ENCODE data around the gene RYR2.

Gene RYR2

DNA sequence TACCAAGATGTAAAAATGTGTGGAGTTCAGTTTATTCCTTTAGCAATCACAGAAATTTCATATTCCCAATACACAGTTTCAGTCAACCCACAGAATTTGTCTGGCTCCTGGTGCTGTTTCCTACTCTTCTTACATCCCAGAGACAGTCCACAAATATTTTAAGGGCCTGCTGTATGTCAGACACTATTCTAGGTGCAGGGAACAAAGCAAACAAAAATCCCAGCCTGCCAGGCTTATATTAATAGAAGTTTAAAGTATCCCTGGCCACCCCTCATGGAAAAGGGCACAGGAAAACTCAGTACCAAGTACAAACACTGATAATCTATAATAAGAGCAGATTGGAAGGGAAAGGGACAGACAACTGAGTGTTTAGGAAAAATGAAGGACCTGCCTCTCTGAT is 653.9 kb downstream of the RYR2 start:
- no peak overlapping the region for H3K9ac ChIP-seq (ENCODE audit: low read depth, low read length)
- H3K4me3 ChIP-seq (ENCODE audit: low read depth, low read length), result no peak overlapping the region
- no peaks in the 10 kb centered on the region for H3K9me3 ChIP-seq (ENCODE audit: control insufficient read depth, insufficient read depth, low read length)
- H3K36me3 ChIP-seq (ENCODE audit: control insufficient read depth, insufficient read depth, low read length), result no peaks in the 10 kb centered on the region
- no peaks in the 10 kb centered on the region for H3K27me3 ChIP-seq (ENCODE audit: control insufficient read depth, insufficient read depth, low read length)
- H3K4me1 ChIP-seq (ENCODE audit: control insufficient read depth, insufficient read depth, low read length), result no peaks in the 10 kb centered on the region

DNA sequence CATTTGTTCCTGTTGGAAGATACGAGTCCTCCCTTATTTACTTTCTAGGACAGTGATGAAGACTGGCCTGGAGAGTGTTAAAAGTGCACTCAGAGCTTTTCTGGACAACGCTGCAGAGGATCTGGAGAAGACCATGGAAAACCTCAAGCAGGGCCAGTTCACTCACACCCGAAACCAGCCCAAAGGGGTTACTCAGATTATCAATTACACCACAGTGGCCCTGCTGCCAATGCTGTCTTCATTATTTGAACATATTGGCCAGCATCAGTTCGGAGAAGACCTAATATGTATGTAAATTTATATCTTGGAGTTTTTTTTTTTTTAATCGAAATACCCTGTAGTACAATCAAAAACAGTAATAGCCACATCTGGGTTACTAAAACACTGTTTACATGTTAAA is 658.2 kb downstream of the RYR2 start:
- Histone ChIP-seq H3K9ac (ENCODE audit: low read depth, low read length) (no peak overlapping the region), H3K4me3 (ENCODE audit: low read depth, low read length) (no peak overlapping the region), H3K4me1 (ENCODE audit: control insufficient read depth, insufficient read depth, low read length) (no peaks in the 10 kb centered on the region), H3K36me3 (ENCODE audit: control insufficient read depth, insufficient read depth, low read length) (no peaks in the 10 kb centered on the region), H3K9me3 (ENCODE audit: control insufficient read depth, insufficient read depth, low read length) (no peaks in the 10 kb centered on the region), H3K27me3 (ENCODE audit: control insufficient read depth, insufficient read depth, low read length) (no peaks in the 10 kb centered on the region)

DNA sequence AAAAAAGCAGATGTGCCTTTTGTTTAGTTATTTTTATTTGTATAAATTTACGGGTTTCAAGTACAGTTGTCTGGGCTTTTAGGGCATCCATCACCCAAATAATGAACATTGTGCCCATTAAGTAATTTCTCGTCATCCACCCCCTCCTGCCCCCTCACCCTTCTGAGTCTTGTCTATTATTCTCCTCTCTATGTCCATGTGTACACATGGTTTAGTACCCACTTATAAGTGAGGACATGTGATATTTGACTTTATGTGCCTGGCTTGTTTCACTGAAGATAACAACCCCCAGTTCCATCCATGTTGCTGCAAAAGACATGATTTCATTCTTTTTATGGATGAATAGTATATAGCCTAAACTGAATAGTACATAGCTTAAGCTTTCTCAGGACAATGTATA is 659.5 kb downstream of the RYR2 start:
- no peaks in the 10 kb centered on the region for H3K9me3 ChIP-seq (ENCODE audit: control insufficient read depth, insufficient read depth, low read length)
- no peak overlapping the region for H3K4me3 ChIP-seq (ENCODE audit: low read depth, low read length)
- H3K9ac ChIP-seq (ENCODE audit: low read depth, low read length), result no peak overlapping the region
- H3K4me1 ChIP-seq (ENCODE audit: control insufficient read depth, insufficient read depth, low read length), result no peaks in the 10 kb centered on the region
- H3K36me3 ChIP-seq (ENCODE audit: control insufficient read depth, insufficient read depth, low read length), result no peaks in the 10 kb centered on the region
- no peaks in the 10 kb centered on the region for H3K27me3 ChIP-seq (ENCODE audit: control insufficient read depth, insufficient read depth, low read length)

DNA sequence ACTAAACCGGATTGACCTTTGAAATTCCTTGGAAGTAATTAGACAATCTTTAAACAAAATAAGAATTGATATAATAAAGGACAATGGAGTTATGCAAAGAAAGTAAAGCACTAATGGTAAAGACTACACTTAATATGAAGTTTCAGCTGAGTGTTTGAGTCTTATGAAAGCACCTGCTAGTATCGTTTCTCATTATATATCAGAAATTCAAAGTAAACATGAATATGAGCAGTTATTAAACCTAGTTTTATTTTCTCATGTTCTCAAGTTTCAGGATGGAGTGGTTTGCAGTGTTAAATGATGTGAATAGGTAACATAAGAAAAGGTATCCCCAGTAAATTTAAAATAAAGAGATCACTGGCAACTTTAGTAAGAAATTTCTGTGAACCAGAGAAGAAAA is 660.2 kb downstream of the RYR2 start:
- H3K4me3 ChIP-seq (ENCODE audit: low read depth, low read length), result no peak overlapping the region

DNA sequence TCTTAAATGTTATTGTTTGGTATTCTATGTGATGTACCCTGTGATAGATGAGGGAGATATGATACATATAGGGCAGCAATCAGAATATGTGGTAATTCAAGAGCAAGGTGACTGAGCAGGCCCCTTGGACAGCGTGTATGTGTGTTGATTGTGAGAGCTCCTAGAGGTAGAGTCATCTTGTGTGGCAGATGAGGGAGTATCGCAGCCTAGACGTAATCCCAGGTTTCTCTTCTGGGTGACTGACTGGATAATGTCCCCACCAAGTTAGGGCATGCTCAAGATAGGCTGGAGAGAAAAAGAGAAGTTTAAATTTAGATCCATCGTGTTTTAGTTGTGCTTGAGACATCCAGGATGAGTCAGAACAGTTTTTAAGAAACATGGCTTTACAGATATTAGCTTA is 663.5 kb downstream of the RYR2 start:
- H3K27me3 ChIP-seq (ENCODE audit: control insufficient read depth, insufficient read depth, low read length), result no peaks in the 10 kb centered on the region
- H3K4me3 ChIP-seq (ENCODE audit: low read depth, low read length), result no peak overlapping the region
- H3K9ac ChIP-seq (ENCODE audit: low read depth, low read length), result no peak overlapping the region
- no peaks in the 10 kb centered on the region for H3K4me1 ChIP-seq (ENCODE audit: control insufficient read depth, insufficient read depth, low read length)
- no peaks in the 10 kb centered on the region for H3K36me3 ChIP-seq (ENCODE audit: control insufficient read depth, insufficient read depth, low read length)
- no peaks in the 10 kb centered on the region for H3K9me3 ChIP-seq (ENCODE audit: control insufficient read depth, insufficient read depth, low read length)

More for the DNA sequence above, 660.2 kb downstream of the RYR2 start:
- Histone ChIP-seq H3K4me1 (ENCODE audit: control insufficient read depth, insufficient read depth, low read length) (no peaks in the 10 kb centered on the region), H3K9me3 (ENCODE audit: control insufficient read depth, insufficient read depth, low read length) (no peaks in the 10 kb centered on the region), H3K27me3 (ENCODE audit: control insufficient read depth, insufficient read depth, low read length) (no peaks in the 10 kb centered on the region), H3K36me3 (ENCODE audit: control insufficient read depth, insufficient read depth, low read length) (no peaks in the 10 kb centered on the region), H3K9ac (ENCODE audit: low read depth, low read length) (no peak overlapping the region)

DNA sequence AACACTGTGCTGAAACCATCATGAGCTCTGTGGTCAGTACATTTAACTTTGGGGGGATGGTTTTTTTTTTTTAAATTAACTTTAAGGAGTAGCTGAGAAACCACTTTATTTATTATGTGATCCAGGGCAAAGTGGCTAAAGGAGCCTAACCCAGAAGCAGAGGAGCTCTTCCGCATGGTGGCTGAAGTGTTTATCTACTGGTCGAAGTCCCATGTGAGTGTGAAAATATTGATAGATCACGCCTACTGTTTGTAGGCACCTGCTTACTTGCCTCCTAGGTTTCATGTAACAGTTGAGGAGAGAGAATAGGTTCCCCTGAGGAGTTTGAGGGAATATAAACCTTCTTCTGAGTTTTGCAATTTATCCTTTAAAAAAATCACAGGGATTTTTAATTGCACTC is 667.4 kb downstream of the RYR2 start:
- Histone ChIP-seq H3K9me3 (ENCODE audit: control insufficient read depth, insufficient read depth, low read length) (no peaks in the 10 kb centered on the region), H3K27me3 (ENCODE audit: control insufficient read depth, insufficient read depth, low read length) (no peaks in the 10 kb centered on the region), H3K36me3 (ENCODE audit: control insufficient read depth, insufficient read depth, low read length) (no peaks in the 10 kb centered on the region), H3K4me1 (ENCODE audit: control insufficient read depth, insufficient read depth, low read length) (no peaks in the 10 kb centered on the region), H3K4me3 (ENCODE audit: low read depth, low read length) (no peak overlapping the region), H3K9ac (ENCODE audit: low read depth, low read length) (no peak overlapping the region)

DNA sequence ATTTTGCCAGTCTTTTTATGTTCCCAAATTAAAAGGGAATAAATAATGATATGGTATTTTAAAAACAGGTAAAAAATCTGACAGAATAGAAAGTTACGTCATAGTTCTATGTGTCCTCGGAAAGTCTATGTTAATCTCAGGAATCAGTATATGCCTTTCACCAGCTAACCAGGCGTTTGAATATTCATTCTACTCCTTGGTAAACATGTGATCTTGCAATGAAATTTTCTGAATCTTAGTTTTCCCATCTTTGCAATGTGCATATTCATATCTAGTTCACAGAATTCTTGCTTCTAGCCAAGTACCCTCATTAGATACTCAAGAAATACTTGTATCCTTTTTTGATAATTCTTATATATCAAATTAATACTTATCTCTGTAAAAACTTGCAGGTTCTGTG is 669.3 kb downstream of the RYR2 start:
- Histone ChIP-seq H3K4me3 (ENCODE audit: low read depth, low read length) (no peak overlapping the region), H3K36me3 (ENCODE audit: control insufficient read depth, insufficient read depth, low read length) (no peaks in the 10 kb centered on the region), H3K27me3 (ENCODE audit: control insufficient read depth, insufficient read depth, low read length) (no peaks in the 10 kb centered on the region), H3K9ac (ENCODE audit: low read depth, low read length) (no peak overlapping the region), H3K4me1 (ENCODE audit: control insufficient read depth, insufficient read depth, low read length) (no peaks in the 10 kb centered on the region), H3K9me3 (ENCODE audit: control insufficient read depth, insufficient read depth, low read length) (no peaks in the 10 kb centered on the region)

DNA sequence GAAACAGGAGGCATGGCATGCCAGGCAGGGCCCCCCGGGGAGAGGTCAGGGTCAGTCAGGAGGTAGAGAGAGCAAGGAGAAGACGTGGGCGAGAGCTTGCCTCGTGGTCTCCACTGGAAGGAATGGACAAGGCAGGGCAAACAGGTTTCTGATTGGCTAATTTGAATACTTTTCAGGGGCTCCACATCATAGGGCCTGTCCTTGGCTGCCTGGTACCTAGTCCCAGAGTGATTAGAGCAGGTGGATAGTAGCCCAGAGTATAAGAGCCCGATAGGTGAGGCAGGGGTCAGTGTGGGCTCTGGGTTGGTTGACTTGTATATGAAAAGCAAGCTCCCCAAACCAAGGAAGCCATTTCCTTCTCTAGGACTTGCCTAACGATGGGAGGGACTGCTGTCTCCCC is 670.1 kb downstream of the RYR2 start:
- Histone ChIP-seq H3K9ac (ENCODE audit: low read depth, low read length) (no peak overlapping the region), H3K9me3 (ENCODE audit: control insufficient read depth, insufficient read depth, low read length) (no peaks in the 10 kb centered on the region), H3K4me3 (ENCODE audit: low read depth, low read length) (no peak overlapping the region), H3K4me1 (ENCODE audit: control insufficient read depth, insufficient read depth, low read length) (no peaks in the 10 kb centered on the region), H3K27me3 (ENCODE audit: control insufficient read depth, insufficient read depth, low read length) (no peaks in the 10 kb centered on the region), H3K36me3 (ENCODE audit: control insufficient read depth, insufficient read depth, low read length) (no peaks in the 10 kb centered on the region)

DNA sequence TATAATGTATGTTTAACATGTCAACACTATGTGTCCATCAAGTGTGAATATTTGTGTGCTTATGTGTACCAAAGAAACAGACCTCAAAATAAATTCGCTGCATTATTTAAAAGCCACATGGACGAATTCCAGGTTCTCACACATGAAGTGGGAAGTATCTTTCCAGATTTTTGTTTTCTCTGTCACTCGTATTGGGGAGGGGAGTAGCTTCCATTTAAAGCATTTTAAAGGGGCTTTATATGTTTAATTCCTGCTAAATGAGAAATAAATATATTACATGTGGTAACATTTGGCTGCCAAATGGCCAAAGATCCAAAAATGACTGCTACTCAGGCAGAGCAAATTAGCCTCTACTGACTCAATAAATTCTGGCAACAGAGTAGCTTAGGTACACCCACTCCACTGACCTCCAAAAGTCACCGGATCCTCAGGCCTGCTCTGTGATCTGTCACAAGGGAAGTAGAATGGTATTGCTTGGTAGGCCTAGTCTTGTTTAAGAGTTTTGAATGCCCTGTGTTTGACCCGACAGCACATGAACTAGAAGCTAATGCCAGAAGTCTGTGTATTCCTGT is 670.7 kb downstream of the RYR2 start:
- Histone ChIP-seq H3K9ac (ENCODE audit: low read depth, low read length) (no peak overlapping the region), H3K4me3 (ENCODE audit: low read depth, low read length) (no peak overlapping the region), H3K27me3 (ENCODE audit: control insufficient read depth, insufficient read depth, low read length) (no peaks in the 10 kb centered on the region), H3K36me3 (ENCODE audit: control insufficient read depth, insufficient read depth, low read length) (no peaks in the 10 kb centered on the region), H3K4me1 (ENCODE audit: control insufficient read depth, insufficient read depth, low read length) (no peaks in the 10 kb centered on the region), H3K9me3 (ENCODE audit: control insufficient read depth, insufficient read depth, low read length) (no peaks in the 10 kb centered on the region)

DNA sequence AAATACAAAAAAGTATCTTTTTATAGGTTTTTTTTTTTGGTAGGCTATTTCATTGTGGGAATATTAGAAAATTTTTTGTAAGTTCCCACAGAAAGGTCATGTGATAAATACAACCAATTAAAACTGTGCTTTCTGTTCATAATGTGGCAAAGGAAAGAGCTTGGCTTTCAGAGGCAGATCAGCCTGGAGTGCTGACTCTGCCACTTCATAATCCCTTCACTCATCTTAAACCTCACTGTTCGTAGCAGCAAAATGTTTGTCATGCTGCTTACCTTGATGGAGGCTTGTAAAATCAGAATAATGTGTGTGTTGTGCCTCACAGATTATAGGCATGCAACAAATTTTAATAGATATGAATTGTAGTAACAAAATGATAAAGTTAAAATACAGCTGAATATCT is 671.9 kb downstream of the RYR2 start:
- H3K4me3 ChIP-seq (ENCODE audit: low read depth, low read length), result no peak overlapping the region
- no peaks in the 10 kb centered on the region for H3K4me1 ChIP-seq (ENCODE audit: control insufficient read depth, insufficient read depth, low read length)
- no peaks in the 10 kb centered on the region for H3K36me3 ChIP-seq (ENCODE audit: control insufficient read depth, insufficient read depth, low read length)
- H3K27me3 ChIP-seq (ENCODE audit: control insufficient read depth, insufficient read depth, low read length), result no peaks in the 10 kb centered on the region
- no peaks in the 10 kb centered on the region for H3K9me3 ChIP-seq (ENCODE audit: control insufficient read depth, insufficient read depth, low read length)
- no peak overlapping the region for H3K9ac ChIP-seq (ENCODE audit: low read depth, low read length)

DNA sequence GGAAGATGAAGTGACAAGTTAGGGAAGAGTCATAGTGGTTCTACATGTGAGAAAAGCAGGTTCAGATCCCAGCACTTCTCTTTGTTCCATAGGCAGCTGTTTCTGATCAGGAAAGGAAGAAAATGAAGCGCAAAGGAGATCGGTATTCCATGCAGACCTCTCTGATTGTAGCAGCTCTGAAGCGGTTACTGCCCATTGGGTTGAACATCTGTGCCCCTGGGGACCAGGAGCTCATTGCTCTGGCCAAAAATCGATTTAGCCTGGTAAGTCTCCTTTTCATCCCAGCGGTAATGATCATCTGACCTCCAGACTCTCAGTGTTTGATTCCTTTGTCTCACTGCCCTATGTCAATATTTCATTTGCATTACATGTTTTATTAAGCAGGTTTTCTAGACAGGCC is 675.1 kb downstream of the RYR2 start:
- H3K4me3 ChIP-seq (ENCODE audit: low read depth, low read length), result no peak overlapping the region
- H3K9ac ChIP-seq (ENCODE audit: low read depth, low read length), result no peak overlapping the region
- H3K36me3 ChIP-seq (ENCODE audit: control insufficient read depth, insufficient read depth, low read length), result no peaks in the 10 kb centered on the region
- no peaks in the 10 kb centered on the region for H3K9me3 ChIP-seq (ENCODE audit: control insufficient read depth, insufficient read depth, low read length)
- no peaks in the 10 kb centered on the region for H3K27me3 ChIP-seq (ENCODE audit: control insufficient read depth, insufficient read depth, low read length)
- no peaks in the 10 kb centered on the region for H3K4me1 ChIP-seq (ENCODE audit: control insufficient read depth, insufficient read depth, low read length)

DNA sequence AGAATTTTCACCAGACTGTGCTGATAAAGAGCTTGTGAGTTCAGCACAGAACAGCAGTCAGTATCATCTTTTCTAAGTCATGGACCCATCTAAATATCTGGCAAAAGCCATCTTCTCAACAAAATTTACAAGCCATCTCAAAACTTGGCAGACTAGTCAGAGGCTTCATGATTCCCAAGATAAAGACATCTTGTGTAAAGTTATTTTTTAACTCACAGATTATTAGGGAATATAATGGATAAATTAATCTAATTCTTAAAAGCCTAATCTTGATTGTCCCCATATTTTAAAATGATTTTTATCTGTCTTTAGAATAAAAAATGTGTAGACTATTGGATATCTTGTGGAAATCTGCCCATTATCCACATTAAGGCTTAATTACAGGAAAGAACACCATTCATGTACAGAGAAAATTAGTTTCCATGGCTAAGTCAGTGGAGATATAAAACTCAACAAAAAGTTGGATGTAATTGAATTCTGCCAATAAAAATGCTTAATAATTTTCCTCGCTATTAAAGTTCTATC is 688.9 kb downstream of the RYR2 start:
- Histone ChIP-seq H3K27me3 (ENCODE audit: control insufficient read depth, insufficient read depth, low read length) (no peaks in the 10 kb centered on the region), H3K9me3 (ENCODE audit: control insufficient read depth, insufficient read depth, low read length) (no peaks in the 10 kb centered on the region), H3K9ac (ENCODE audit: low read depth, low read length) (no peak overlapping the region), H3K4me1 (ENCODE audit: control insufficient read depth, insufficient read depth, low read length) (no peaks in the 10 kb centered on the region), H3K36me3 (ENCODE audit: control insufficient read depth, insufficient read depth, low read length) (no peaks in the 10 kb centered on the region), H3K4me3 (ENCODE audit: low read depth, low read length) (no peak overlapping the region)

Data from iPS-15b (cell line).